ENCODE results near the gene PLPPR3. TPM values are rescaled to one million over a fixed set of nuclear protein-coding genes. Genes with fewer than 3 reads are reported as not detected.

The PLPPR3 gene
- total and polyA plus RNA-seq, 9 of the 15 experiments (the other 6 are each of a cell fraction or from before 2014, with no cell fraction given): 0.01 to 48.2 (median 8.6) TPM

DNA sequence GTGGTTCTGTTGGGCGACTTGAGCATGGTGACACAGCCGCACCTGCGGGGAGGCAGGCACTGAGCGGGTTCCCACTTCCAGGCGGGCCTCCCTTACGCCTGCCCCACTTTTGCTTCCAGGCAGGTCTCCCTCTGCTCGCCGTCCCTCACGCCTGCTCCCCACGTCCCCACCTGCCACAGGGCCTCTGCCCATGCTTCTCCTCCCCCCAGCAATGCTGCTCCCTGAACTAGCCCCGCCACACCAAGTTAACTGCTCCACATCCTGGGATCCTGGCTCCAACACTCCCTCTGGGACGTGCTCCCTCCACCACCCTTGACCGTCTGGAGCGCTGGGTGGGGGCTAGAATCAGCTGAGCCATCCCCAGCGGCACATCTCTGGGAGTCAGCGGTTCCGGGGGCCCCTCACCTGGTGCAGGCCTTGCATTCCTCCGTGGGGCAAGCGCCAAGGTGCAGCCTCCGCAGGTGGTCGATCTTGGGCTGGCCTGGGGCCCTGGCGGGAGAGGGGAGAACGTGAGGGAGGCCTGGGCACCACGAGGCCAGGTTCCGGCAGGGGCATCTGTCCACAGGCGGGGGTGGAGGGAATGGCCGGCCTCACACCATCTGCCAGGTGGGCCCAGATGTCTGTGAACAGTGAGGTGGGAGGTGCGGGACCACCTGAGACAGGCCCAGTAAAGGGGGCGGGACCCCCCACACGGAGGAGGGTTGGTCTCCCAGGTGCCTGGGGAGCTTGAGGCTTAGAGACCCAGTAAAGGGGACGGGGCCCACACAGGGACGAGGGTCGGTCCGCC lies 46.9 kb upstream of the PLPPR3 start (continued):
- TF ChIP-seq, protein P1, sequence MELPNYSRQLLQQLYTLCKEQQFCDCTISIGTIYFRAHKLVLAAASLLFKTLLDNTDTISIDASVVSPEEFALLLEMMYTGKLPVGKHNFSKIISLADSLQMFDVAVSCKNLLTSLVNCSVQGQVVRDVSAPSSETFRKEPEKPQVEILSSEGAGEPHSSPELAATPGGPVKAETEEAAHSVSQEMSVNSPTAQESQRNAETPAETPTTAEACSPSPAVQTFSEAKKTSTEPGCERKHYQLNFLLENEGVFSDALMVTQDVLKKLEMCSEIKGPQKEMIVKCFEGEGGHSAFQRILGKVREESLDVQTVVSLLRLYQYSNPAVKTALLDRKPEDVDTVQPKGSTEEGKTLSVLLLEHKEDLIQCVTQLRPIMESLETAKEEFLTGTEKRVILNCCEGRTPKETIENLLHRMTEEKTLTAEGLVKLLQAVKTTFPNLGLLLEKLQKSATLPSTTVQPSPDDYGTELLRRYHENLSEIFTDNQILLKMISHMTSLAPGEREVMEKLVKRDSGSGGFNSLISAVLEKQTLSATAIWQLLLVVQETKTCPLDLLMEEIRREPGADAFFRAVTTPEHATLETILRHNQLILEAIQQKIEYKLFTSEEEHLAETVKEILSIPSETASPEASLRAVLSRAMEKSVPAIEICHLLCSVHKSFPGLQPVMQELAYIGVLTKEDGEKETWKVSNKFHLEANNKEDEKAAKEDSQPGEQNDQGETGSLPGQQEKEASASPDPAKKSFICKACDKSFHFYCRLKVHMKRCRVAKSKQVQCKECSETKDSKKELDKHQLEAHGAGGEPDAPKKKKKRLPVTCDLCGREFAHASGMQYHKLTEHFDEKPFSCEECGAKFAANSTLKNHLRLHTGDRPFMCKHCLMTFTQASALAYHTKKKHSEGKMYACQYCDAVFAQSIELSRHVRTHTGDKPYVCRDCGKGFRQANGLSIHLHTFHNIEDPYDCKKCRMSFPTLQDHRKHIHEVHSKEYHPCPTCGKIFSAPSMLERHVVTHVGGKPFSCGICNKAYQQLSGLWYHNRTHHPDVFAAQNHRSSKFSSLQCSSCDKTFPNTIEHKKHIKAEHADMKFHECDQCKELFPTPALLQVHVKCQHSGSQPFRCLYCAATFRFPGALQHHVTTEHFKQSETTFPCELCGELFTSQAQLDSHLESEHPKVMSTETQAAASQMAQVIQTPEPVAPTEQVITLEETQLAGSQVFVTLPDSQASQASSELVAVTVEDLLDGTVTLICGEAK (IDR thresholded peaks at IDR 0.05): no peak
- TF ChIP-seq, protein P1 (CRISPR knock-in tag; IDR thresholded peaks at IDR 0.05): no peak

Data from K562 (cell line).